Neural progenitor cell (in vitro differentiated cells): Measurements from ENCODE around the gene FBRSL1. TPM values are rescaled to one million over a fixed set of nuclear protein-coding genes. Genes with fewer than 3 reads are reported as not detected.

Source experiments
- DNase-seq: peaks from one replicate; pipeline ENCODE4 v3.0.0-alpha.2; 2016; ENCODE audit warnings: low spot score
- H2AFZ ChIP-seq: fragments of 200-600 bp; sonication (generic); replicated peaks from 2 replicates; pipeline ENCODE4 v1.6.1; 2016; ENCODE audit warnings: antibody characterized with exemption
- H3F3A ChIP-seq: fragments of 200-600 bp; sonication (generic); 2 replicates; pipeline ENCODE4 v1.6.1; 2016; ENCODE audit warnings: antibody characterized with exemption, low read depth
- H3K27ac ChIP-seq: fragments of 200-600 bp; sonication (generic); 2 replicates; pipeline ENCODE4 v1.5.1; 2016; ENCODE audit warnings: mild to moderate bottlenecking
- H3K27me3 ChIP-seq: fragments of 200-600 bp; sonication (generic); 2 replicates; pipeline ENCODE4 v1.6.1; 2016; ENCODE audit warnings: mild to moderate bottlenecking, moderate library complexity
- H3K36me3 ChIP-seq: fragments of 200-600 bp; sonication (generic); 2 replicates; pipeline ENCODE4 v1.5.1; 2016
- H3K4me1 ChIP-seq: fragments of 200-600 bp; sonication (generic); 2 replicates; pipeline ENCODE4 v1.6.1; 2016; ENCODE audit warnings: mixed run types
- H3K4me2 ChIP-seq: fragments of 200-600 bp; sonication (generic); 2 replicates; pipeline ENCODE4 v1.6.1; 2016
- H3K4me3 ChIP-seq: fragments of 200-600 bp; sonication (generic); 2 replicates; pipeline ENCODE4 v1.5.1; 2016
- H3K79me2 ChIP-seq: fragments of 200-600 bp; sonication (generic); 2 replicates; pipeline ENCODE4 v1.6.1; 2016; ENCODE audit warnings: low read depth
- H3K9ac ChIP-seq: fragments of 200-600 bp; sonication (generic); 2 replicates; pipeline ENCODE4 v1.6.1; 2016
- H3K9me3 ChIP-seq: fragments of 200-600 bp; sonication (generic); 2 replicates; pipeline ENCODE4 v1.5.1; 2016; ENCODE audit warnings: low read depth
- H4K20me1 ChIP-seq: fragments of 200-600 bp; sonication (generic); 2 replicates; pipeline ENCODE4 v1.6.1; 2016; ENCODE audit warnings: low read depth
- H3K27ac Mint-ChIP-seq: 3 replicates; pipeline ENCODE4 v1.8.0; 2021; ENCODE audit warnings: mixed read lengths
- H3K27me3 Mint-ChIP-seq: 2 replicates; pipeline ENCODE4 v1.8.0; 2022; ENCODE audit warnings: low read depth, mild to moderate bottlenecking, inconsistent platforms, moderate library complexity, mixed read lengths; ENCODE audit not compliant: insufficient read depth
- H3K36me3 Mint-ChIP-seq: 3 replicates; pipeline ENCODE4 v1.8.0; 2021; ENCODE audit warnings: mixed read lengths
- H3K4me1 Mint-ChIP-seq: 3 replicates; pipeline ENCODE4 v1.8.0; 2021; ENCODE audit warnings: mixed read lengths
- H3K4me3 Mint-ChIP-seq: 3 replicates; pipeline ENCODE4 v1.8.0; 2021; ENCODE audit warnings: mild to moderate bottlenecking, moderate library complexity, mixed read lengths
- H3K9me3 Mint-ChIP-seq: 3 replicates; pipeline ENCODE4 v1.8.0; 2020; ENCODE audit warnings: mixed read lengths
- EZH2 ChIP-seq: fragments of 200-600 bp; sonication (generic); IDR thresholded peaks from 2 replicates; pipeline ENCODE4 v1.6.1; 2017; ENCODE audit warnings: antibody characterized with exemption, mild to moderate bottlenecking, moderate library complexity
- EZH2phosphoT487 ChIP-seq: fragments of 200-600 bp; sonication (generic); IDR thresholded peaks from 2 replicates; pipeline ENCODE4 v1.6.1; 2017; ENCODE audit warnings: antibody characterized with exemption
- total RNA-seq: library from RNA; depleted of rRNA; stranded (reverse); fragments of >200 nt; gene quantifications from 2 replicates; pipeline ENCODE4 v1.2.3, GENCODE V29; 2015; ENCODE audit warnings: low replicate concordance
- TF ChIP-seq, protein P1 (sequence below): fragments of 200-600 bp; sonication (generic); IDR thresholded peaks from 2 replicates; pipeline ENCODE4 v1.5.1; 2017; ENCODE audit warnings: antibody characterized with exemption, mild to moderate bottlenecking

FBRSL1 gene
- total RNA-seq, 1 donor from 2014 or later: 7.4 TPM

DNA sequence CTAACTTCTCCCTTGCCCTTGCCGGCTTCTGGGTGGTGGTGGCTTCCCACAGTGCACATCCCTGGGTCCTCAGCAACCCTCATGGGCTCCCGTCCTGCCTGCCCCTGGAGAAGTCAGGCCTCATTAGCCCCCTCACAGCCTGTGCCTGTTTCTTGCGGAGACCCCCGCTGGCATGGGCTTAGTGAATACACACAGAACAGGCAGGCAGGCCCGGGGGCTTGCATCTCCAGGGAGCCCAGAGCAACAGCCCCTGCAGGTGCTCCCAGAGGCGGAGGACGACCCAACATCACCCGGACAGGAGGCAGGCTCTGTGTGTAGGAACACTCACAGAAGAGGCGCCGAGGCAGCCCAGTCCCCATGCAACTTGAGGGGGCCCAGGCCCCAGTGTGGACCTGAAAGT is 25.1 kb upstream of the FBRSL1 start:
- H3K4me1 ChIP-seq: peaks cover 14% of the 10 kb centered on the region
- no peak overlapping the region for H3K9ac ChIP-seq
- no peak overlapping the region for H3K27ac ChIP-seq
- no peak overlapping the region for H3K4me3 ChIP-seq
- H3K9me3 ChIP-seq: no peaks in the 10 kb centered on the region
- Mint-ChIP-seq H3K27me3 (peaks cover 10% of the 10 kb centered on the region), H3K27ac (no peak overlapping the region), H3K4me3 (no peak overlapping the region), H3K9me3 (peaks cover 5% of the 10 kb centered on the region), H3K36me3 (peaks cover 1% of the 10 kb centered on the region), H3K4me1 (peaks cover 14% of the 10 kb centered on the region)
- no peak for DNase-seq
- peaks cover 57% of the 10 kb centered on the region for H3K27me3 ChIP-seq
- peaks cover 12% of the 10 kb centered on the region for H3F3A ChIP-seq
- H2AFZ ChIP-seq: no peak overlapping the region
- H4K20me1 ChIP-seq: no peaks in the 10 kb centered on the region
- no peaks in the 10 kb centered on the region for H3K36me3 ChIP-seq
- no peaks in the 10 kb centered on the region for H3K79me2 ChIP-seq
- TF ChIP-seq EZH2: no peak
- TF ChIP-seq EZH2phosphoT487: no peak
- TF ChIP-seq, protein P1, sequence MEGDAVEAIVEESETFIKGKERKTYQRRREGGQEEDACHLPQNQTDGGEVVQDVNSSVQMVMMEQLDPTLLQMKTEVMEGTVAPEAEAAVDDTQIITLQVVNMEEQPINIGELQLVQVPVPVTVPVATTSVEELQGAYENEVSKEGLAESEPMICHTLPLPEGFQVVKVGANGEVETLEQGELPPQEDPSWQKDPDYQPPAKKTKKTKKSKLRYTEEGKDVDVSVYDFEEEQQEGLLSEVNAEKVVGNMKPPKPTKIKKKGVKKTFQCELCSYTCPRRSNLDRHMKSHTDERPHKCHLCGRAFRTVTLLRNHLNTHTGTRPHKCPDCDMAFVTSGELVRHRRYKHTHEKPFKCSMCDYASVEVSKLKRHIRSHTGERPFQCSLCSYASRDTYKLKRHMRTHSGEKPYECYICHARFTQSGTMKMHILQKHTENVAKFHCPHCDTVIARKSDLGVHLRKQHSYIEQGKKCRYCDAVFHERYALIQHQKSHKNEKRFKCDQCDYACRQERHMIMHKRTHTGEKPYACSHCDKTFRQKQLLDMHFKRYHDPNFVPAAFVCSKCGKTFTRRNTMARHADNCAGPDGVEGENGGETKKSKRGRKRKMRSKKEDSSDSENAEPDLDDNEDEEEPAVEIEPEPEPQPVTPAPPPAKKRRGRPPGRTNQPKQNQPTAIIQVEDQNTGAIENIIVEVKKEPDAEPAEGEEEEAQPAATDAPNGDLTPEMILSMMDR: no peak
- peak overlapping the region; percentile 52 for H3K4me2 ChIP-seq

DNA sequence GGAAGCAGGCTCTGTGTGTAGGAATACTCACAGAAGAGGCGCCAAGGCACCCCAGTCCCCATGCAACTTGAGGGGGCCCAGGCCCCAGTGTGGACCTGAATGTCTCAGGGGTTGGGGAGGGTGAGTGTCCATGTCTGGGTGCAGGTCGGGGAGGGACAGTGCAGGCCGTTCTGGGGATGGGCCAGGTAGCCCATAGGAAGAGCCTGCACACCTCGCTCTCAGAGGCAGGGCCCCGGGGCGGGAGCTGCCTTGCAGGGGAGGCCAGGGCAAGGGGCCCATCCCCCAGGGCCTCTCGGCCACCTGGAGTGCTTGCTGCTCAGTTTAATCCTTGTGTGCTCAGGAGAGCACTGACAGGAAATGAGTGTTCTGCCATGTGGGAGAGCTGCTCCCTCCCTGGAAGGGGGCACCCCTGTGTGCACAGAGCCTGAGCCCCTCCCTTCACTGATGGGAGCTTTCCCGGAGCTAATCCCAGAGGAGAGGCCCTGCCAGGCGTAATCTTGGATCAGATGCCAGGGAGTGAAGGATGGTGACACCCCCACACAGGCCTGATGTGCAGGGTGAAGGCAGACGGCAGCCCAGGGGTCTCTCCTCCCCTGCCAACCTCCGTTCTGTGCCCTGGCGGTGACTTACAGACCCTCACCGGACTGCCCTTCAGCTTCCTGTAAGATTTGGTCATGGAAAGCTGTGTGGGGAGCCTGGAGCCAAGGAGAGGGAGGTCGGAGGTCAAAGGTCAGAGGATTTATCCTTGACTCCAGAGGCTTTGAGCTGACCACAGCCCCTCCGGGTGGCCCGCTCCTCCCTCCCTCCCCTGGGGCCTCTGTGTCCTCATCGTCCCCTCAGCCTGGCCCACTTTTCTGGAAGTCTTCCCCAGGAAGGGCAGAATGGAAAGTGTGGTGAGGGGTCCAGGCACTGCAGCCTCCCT is 24.4 kb upstream of the FBRSL1 start:
- TF ChIP-seq EZH2phosphoT487 (no peak), EZH2 (no peak)
- TF ChIP-seq, protein P1: no peak

DNA sequence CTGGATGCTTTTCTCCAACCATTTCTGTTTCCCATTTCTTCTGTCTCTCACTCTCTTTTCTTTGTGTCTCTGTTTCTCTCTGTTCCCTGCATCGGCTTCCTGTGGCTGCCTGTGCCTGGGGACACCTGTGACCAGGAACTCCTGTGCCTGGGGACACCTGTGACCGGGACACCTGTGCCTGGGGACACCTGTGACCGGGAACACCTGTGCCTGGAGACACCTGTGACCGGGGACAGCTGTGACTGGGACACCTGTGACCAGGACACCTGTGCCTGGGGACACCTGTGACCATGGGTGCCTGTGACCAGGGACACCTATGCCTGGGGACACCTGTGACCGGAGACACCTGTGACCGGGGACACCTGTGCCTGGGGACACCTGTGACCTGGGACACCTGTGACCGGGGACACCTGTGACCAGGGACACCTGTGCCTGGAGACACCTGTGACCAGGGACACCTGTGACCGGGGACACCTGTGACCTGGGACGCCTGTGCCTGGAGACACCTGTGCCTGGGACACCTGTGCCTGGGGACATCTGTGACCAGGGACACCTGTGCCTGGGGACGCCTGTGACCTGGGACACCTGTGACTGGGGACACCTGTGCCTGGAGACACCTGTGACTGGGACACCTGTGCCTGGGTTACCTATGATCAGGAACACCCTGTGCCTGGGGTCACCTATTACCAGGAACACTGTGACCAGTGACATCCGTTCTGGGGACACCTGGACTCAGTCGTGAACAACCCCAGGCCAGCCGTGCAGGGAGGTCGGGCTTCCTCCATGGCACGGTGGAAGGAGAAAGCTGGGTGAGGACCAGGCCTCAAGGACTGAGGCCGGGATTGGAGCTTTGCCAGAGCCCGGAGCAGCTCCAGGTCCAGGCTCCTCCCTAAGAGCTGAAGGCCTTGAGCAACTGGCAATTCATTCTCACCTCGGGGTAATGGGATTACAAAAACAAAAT is 23.4 kb upstream of the FBRSL1 start:
- H3K4me1 ChIP-seq: peaks cover 14% of the 10 kb centered on the region

More for the DNA sequence above, 24.4 kb upstream of the FBRSL1 start:
- Histone ChIP-seq H3K9me3 (no peaks in the 10 kb centered on the region), H3F3A (peaks cover 12% of the 10 kb centered on the region), H3K36me3 (no peaks in the 10 kb centered on the region), H3K79me2 (no peaks in the 10 kb centered on the region), H3K27me3 (peaks cover 54% of the 10 kb centered on the region), H4K20me1 (no peaks in the 10 kb centered on the region), H2AFZ (no peak overlapping the region), H3K4me3 (no peak overlapping the region), H3K9ac (no peak overlapping the region), H3K4me1 (peaks cover 14% of the 10 kb centered on the region), H3K4me2 (peak overlapping the region; percentile 52), H3K27ac (no peak overlapping the region)
- peak; percentile 67 for DNase-seq
- H3K27me3 Mint-ChIP-seq: peaks cover 10% of the 10 kb centered on the region
- peaks cover 5% of the 10 kb centered on the region for H3K9me3 Mint-ChIP-seq
- H3K4me1 Mint-ChIP-seq: peaks cover 15% of the 10 kb centered on the region
- no peak overlapping the region for H3K4me3 Mint-ChIP-seq
- peaks cover 1% of the 10 kb centered on the region for H3K36me3 Mint-ChIP-seq
- no peak overlapping the region for H3K27ac Mint-ChIP-seq

More for the DNA sequence above, 23.4 kb upstream of the FBRSL1 start:
- Histone ChIP-seq H3K36me3 (no peaks in the 10 kb centered on the region), H3K9me3 (no peaks in the 10 kb centered on the region), H2AFZ (no peak overlapping the region), H3K27ac (no peak overlapping the region), H4K20me1 (no peaks in the 10 kb centered on the region), H3K27me3 (peaks cover 49% of the 10 kb centered on the region), H3K79me2 (no peaks in the 10 kb centered on the region), H3F3A (peaks cover 12% of the 10 kb centered on the region), H3K4me2 (peak overlapping the region; percentile 52), H3K9ac (no peak overlapping the region), H3K4me3 (no peak overlapping the region)
- Mint-ChIP-seq H3K36me3 (peaks cover 1% of the 10 kb centered on the region), H3K9me3 (peaks cover 8% of the 10 kb centered on the region), H3K27me3 (peaks cover 9% of the 10 kb centered on the region), H3K27ac (no peak overlapping the region), H3K4me1 (peaks cover 17% of the 10 kb centered on the region), H3K4me3 (no peak overlapping the region)
- DNase-seq: no peak
- TF ChIP-seq EZH2 (no peak), EZH2phosphoT487 (no peak)
- TF ChIP-seq, protein P1: no peak
